Epidermal melanocyte (primary cell): Measurements from ENCODE around the gene ANKRD65.
"Not testable (repeated sequence)": the region's sequence is repeated elsewhere in the genome, so short reads cannot be mapped to it uniquely, and the experiment has no call there.

Experiments used
- DNase-seq: peaks from one replicate; pipeline ENCODE4 v3.0.0; 2011; ENCODE audit warnings: low spot score; ENCODE audit not compliant: insufficient read length

The ANKRD65 gene

GRCh38 chr1:1397839-1398523 lies 23.1 kb downstream of the ANKRD65 start:
- no peak for DNase-seq

- no peak for DNase-seq
Observed at GRCh38 chr1:1395166-1395565, 25.9 kb downstream of the ANKRD65 start.

- no peak for DNase-seq
Observed at GRCh38 chr1:1394116-1394515, 27.0 kb downstream of the ANKRD65 start.

- DNase-seq = no peak
Observed at GRCh38 chr1:1393428-1393827, 27.6 kb downstream of the ANKRD65 start.

- no peak for DNase-seq
Observed at GRCh38 chr1:1393014-1393413, 28.1 kb downstream of the ANKRD65 start.

- DNase-seq = no peak
Observed at GRCh38 chr1:1391225-1391624, 29.9 kb downstream of the ANKRD65 start.

GRCh38 chr1:1390675-1391074 lies 30.4 kb downstream of the ANKRD65 start:
- DNase-seq = no peak

GRCh38 chr1:1388078-1388472 lies 33.0 kb downstream of the ANKRD65 start:
- no peak for DNase-seq

- DNase-seq = no peak
Observed at GRCh38 chr1:1387098-1388077, 33.7 kb downstream of the ANKRD65 start.

GRCh38 chr1:1385931-1386330 lies 35.1 kb downstream of the ANKRD65 start:
- DNase-seq = no peak

GRCh38 chr1:1385339-1385738 lies 35.7 kb downstream of the ANKRD65 start:
- not testable (repeated sequence) for DNase-seq

GRCh38 chr1:1381294-1381693 lies 39.8 kb downstream of the ANKRD65 start:
- no peak for DNase-seq

- no peak for DNase-seq
Observed at GRCh38 chr1:1380860-1381259, 40.2 kb downstream of the ANKRD65 start.

GRCh38 chr1:1377540-1378205 lies 43.4 kb downstream of the ANKRD65 start:
- no peak for DNase-seq

GRCh38 chr1:1376551-1377226 lies 44.4 kb downstream of the ANKRD65 start:
- DNase-seq = no peak

GRCh38 chr1:1374929-1375662 lies 46.0 kb downstream of the ANKRD65 start, which contains the start of gene AURKAIP1:
TSS of gene AURKAIP1 (minus strand) at chr1:1375207. CDS start at chr1:1374756, 451 bp downstream.
- DNase-seq = peak; percentile 100

- DNase-seq = no peak
Observed at GRCh38 chr1:1374589-1374928, 46.5 kb downstream of the ANKRD65 start.

- DNase-seq = no peak
Observed at GRCh38 chr1:1373815-1374588, 47.1 kb downstream of the ANKRD65 start.

- no peak for DNase-seq
Observed at GRCh38 chr1:1373051-1373814, 47.8 kb downstream of the ANKRD65 start.
